Measurements from ENCODE around the gene S1PR2.

Gene S1PR2

GRCh38 chr19:10260141-10260584 is 29.0 kb upstream of the S1PR2 start:
- H3K4me3 ChIP-seq (ENCODE audit: low read depth, low read length) = no peak overlapping the region
- no peak for TF ChIP-seq CTCF (IDR thresholded peaks at IDR 0.05; ENCODE audit: low read depth, low read length, missing control alignments)

GRCh38 chr19:10259162-10259905 is 28.2 kb upstream of the S1PR2 start:
- peak; percentile 86 for DNase-seq (ENCODE audit: low read depth)
- peak; percentile 86 for TF ChIP-seq CTCF (IDR thresholded peaks at IDR 0.05; ENCODE audit: low read depth, low read length, missing control alignments)
- H3K4me3 ChIP-seq (ENCODE audit: low read depth, low read length) = no peak overlapping the region

More at GRCh38 chr19:10260141-10260584, 29.0 kb upstream of the S1PR2 start:
- DNase-seq (ENCODE audit: low read depth) = no peak

GRCh38 chr19:10258080-10258710 is 27.1 kb upstream of the S1PR2 start:
- TF ChIP-seq CTCF (IDR thresholded peaks at IDR 0.05; ENCODE audit: low read depth, low read length, missing control alignments) = no peak
- H3K4me3 ChIP-seq (ENCODE audit: low read depth, low read length) = no peak overlapping the region
- no peak for DNase-seq (ENCODE audit: low read depth)

GRCh38 chr19:10256970-10257615 is 26.0 kb upstream of the S1PR2 start:
- H3K4me3 ChIP-seq (ENCODE audit: low read depth, low read length) = no peak overlapping the region
- TF ChIP-seq CTCF (IDR thresholded peaks at IDR 0.05; ENCODE audit: low read depth, low read length, missing control alignments) = no peak
- no peak for DNase-seq (ENCODE audit: low read depth)

GRCh38 chr19:10256551-10256950 is 25.4 kb upstream of the S1PR2 start:
- no peak for DNase-seq (ENCODE audit: low read depth)
- no peak for TF ChIP-seq CTCF (IDR thresholded peaks at IDR 0.05; ENCODE audit: low read depth, low read length, missing control alignments)
- H3K4me3 ChIP-seq (ENCODE audit: low read depth, low read length) = no peak overlapping the region

- H3K4me3 ChIP-seq (ENCODE audit: low read depth, low read length) = no peak overlapping the region
These were observed 24.2 kb upstream of the S1PR2 start for GRCh38 chr19:10255358-10255757.

More at GRCh38 chr19:10255358-10255757, 24.2 kb upstream of the S1PR2 start:
- no peak for DNase-seq (ENCODE audit: low read depth)
- TF ChIP-seq CTCF (IDR thresholded peaks at IDR 0.05; ENCODE audit: low read depth, low read length, missing control alignments) = no peak

Measured in GM12864 (cell line).